Measurements from ENCODE around the gene MACROD2. TPM values are rescaled to one million over a fixed set of nuclear protein-coding genes. Genes with fewer than 3 reads are reported as not detected.

MACROD2 gene
- total and polyA plus RNA-seq, 2 donors (not counting 1 experiment from before 2014, with no cell fraction given) = 5.3 to 6.7 TPM

DNA sequence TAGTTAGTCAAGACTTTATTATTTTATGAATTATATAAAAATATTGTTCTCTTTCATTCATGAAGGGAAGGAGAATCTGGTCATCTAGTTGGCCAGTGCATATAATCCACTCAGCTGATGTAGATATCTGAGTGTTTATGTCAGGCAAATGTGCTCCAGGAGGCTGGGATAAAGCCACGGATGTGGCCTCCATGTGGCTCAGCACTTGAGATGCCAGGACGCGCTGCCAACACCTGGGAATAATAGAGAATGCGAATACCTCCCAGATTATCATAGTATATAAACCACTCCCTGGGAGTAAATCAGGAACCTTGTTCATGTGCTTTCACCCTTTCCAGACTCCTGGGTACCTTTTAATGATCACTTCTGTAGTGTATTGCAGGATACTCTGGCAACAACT, 1571.9 kb downstream of the MACROD2 start:
- H3K36me3 ChIP-seq (replicated peaks in 1 of 2; ENCODE audit: control extremely low read depth in 1 of 2, control insufficient read depth in 1 of 2, extremely low read depth in 1 of 2, insufficient read depth in 2 of 2, low read length in 1 of 2) = no peaks in the 10 kb centered on the region
- Mint-ChIP-seq H3K4me1 (peaks cover 13% of the 10 kb centered on the region), H3K27ac (no peak overlapping the region), H3K9me3 (ENCODE audit: insufficient read depth) (no peaks in the 10 kb centered on the region), H3K4me3 (no peak overlapping the region), H3K27me3 (peaks cover 18% of the 10 kb centered on the region)
- no peak overlapping the region for H2AFZ ChIP-seq (ENCODE audit: insufficient read depth, low read depth, low read length, poor library complexity, severe bottlenecking)
- H3K4me2 ChIP-seq (replicated peaks; ENCODE audit: low read depth, low read length, poor library complexity, severe bottlenecking) = no peak overlapping the region
- no CpG with 5 or more reads among the region's 4 CpGs for WGBS (ENCODE audit: insufficient coverage)
- no peak for TF ChIP-seq EZH2 (IDR thresholded peaks at IDR 0.05; ENCODE audit: borderline replicate concordance, insufficient read depth, low read depth, low read length, poor library complexity, severe bottlenecking)
- TF ChIP-seq, protein P1, sequence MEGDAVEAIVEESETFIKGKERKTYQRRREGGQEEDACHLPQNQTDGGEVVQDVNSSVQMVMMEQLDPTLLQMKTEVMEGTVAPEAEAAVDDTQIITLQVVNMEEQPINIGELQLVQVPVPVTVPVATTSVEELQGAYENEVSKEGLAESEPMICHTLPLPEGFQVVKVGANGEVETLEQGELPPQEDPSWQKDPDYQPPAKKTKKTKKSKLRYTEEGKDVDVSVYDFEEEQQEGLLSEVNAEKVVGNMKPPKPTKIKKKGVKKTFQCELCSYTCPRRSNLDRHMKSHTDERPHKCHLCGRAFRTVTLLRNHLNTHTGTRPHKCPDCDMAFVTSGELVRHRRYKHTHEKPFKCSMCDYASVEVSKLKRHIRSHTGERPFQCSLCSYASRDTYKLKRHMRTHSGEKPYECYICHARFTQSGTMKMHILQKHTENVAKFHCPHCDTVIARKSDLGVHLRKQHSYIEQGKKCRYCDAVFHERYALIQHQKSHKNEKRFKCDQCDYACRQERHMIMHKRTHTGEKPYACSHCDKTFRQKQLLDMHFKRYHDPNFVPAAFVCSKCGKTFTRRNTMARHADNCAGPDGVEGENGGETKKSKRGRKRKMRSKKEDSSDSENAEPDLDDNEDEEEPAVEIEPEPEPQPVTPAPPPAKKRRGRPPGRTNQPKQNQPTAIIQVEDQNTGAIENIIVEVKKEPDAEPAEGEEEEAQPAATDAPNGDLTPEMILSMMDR (IDR thresholded peaks at IDR 0.05) = no peak
- no peak overlapping the region for H3K27ac ChIP-seq (ENCODE audit: low read length in 2 of 2)
- ATAC-seq (ENCODE audit: low read depth) = no peak
- H3K9ac ChIP-seq (ENCODE audit: low read length) = no peak overlapping the region
- DNase-seq = no peak
- no peaks in the 10 kb centered on the region for H3K9me3 ChIP-seq (ENCODE audit: control extremely low read depth in 1 of 3, control insufficient read depth in 2 of 3, insufficient read depth in 1 of 3, low read length in 2 of 3)
- ChIA-PET POLR2A (no interaction called here), CTCF (no interaction called here)
- intact Hi-C loops (cut with micrococcal nuclease) = no loop called here
- no peaks in the 10 kb centered on the region for H4K20me1 ChIP-seq (ENCODE audit: control insufficient read depth, insufficient read depth, low read length, poor library complexity, severe bottlenecking)
- no peak overlapping the region for H3K4me3 ChIP-seq (ENCODE audit: control extremely low read depth in 1 of 5, extremely low read depth in 1 of 5, insufficient read depth in 1 of 5, low read depth in 2 of 5, low read length in 4 of 5)
- peaks cover 0 to 4% (median 2%) of the 10 kb centered on the region in 4 experiments for H3K27me3 ChIP-seq (replicated peaks in 1 of 4; ENCODE audit: control extremely low read depth in 1 of 4, control insufficient read depth in 3 of 4, insufficient read depth in 4 of 4, low read length in 3 of 4)
- H3K4me1 ChIP-seq (ENCODE audit: control insufficient read depth in 2 of 2, insufficient read depth in 2 of 2, low read length in 2 of 2) = peaks cover 0 to 6% of the 10 kb centered on the region in 2 donors
- no peaks in the 10 kb centered on the region for H3K79me2 ChIP-seq (ENCODE audit: control insufficient read depth, insufficient read depth, low read length)

DNA sequence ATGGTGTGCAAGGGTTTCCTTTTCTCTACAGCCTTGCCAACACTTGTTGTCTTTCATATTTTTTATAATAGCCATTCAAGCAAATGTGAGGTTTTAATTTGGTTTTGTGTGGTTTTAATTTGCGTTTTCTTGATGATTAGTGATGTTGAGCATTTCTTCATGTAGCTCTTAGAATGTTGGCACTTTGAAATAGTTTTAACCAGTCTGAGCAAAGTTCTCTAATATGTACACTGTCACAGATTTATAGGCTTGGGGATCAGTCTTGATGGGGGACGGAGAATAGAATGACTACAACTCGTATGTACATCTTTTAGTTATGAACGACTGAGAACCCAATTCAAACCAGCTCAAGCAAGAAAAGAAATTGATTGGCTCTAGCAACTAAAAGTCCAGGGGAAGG, 1574.8 kb downstream of the MACROD2 start:
- Mint-ChIP-seq H3K4me3 (no peak overlapping the region), H3K27me3 (peaks cover 16% of the 10 kb centered on the region), H3K27ac (no peak overlapping the region), H3K9me3 (ENCODE audit: insufficient read depth) (no peaks in the 10 kb centered on the region), H3K4me1 (peaks cover 7% of the 10 kb centered on the region)
- no peak for ATAC-seq (ENCODE audit: low read depth)
- no CpG with 5 or more reads among the region's 4 CpGs for WGBS (ENCODE audit: insufficient coverage)
- H4K20me1 ChIP-seq (ENCODE audit: control insufficient read depth, insufficient read depth, low read length, poor library complexity, severe bottlenecking) = no peaks in the 10 kb centered on the region
- no peaks in the 10 kb centered on the region for H3K79me2 ChIP-seq (ENCODE audit: control insufficient read depth, insufficient read depth, low read length)
- ChIA-PET POLR2A (no interaction called here), CTCF (no interaction called here)
- H2AFZ ChIP-seq (ENCODE audit: insufficient read depth, low read depth, low read length, poor library complexity, severe bottlenecking) = no peak overlapping the region
- TF ChIP-seq, protein P1 (IDR thresholded peaks at IDR 0.05) = no peak
- intact Hi-C loops (cut with micrococcal nuclease) = no loop called here
- H3K9me3 ChIP-seq (ENCODE audit: control extremely low read depth in 1 of 3, control insufficient read depth in 2 of 3, insufficient read depth in 1 of 3, low read length in 2 of 3) = no peaks in the 10 kb centered on the region
- no peak overlapping the region for H3K27ac ChIP-seq (ENCODE audit: low read length in 2 of 2)
- H3K4me2 ChIP-seq (replicated peaks; ENCODE audit: low read depth, low read length, poor library complexity, severe bottlenecking) = no peak overlapping the region
- no peak for DNase-seq
- H3K27me3 ChIP-seq (replicated peaks in 1 of 4; ENCODE audit: control extremely low read depth in 1 of 4, control insufficient read depth in 3 of 4, insufficient read depth in 4 of 4, low read length in 3 of 4) = peaks cover 0 to 4% (median 2%) of the 10 kb centered on the region in 4 experiments
- H3K4me1 ChIP-seq (ENCODE audit: control insufficient read depth in 2 of 2, insufficient read depth in 2 of 2, low read length in 2 of 2) = no peaks in the 10 kb centered on the region
- H3K4me3 ChIP-seq (ENCODE audit: control extremely low read depth in 1 of 5, extremely low read depth in 1 of 5, insufficient read depth in 1 of 5, low read depth in 2 of 5, low read length in 4 of 5) = no peak overlapping the region
- H3K9ac ChIP-seq (ENCODE audit: low read length) = no peak overlapping the region
- H3K36me3 ChIP-seq (replicated peaks in 1 of 2; ENCODE audit: control extremely low read depth in 1 of 2, control insufficient read depth in 1 of 2, extremely low read depth in 1 of 2, insufficient read depth in 2 of 2, low read length in 1 of 2) = no peaks in the 10 kb centered on the region
